ENCODE results near the gene RSRP1.

Gene RSRP1

DNA sequence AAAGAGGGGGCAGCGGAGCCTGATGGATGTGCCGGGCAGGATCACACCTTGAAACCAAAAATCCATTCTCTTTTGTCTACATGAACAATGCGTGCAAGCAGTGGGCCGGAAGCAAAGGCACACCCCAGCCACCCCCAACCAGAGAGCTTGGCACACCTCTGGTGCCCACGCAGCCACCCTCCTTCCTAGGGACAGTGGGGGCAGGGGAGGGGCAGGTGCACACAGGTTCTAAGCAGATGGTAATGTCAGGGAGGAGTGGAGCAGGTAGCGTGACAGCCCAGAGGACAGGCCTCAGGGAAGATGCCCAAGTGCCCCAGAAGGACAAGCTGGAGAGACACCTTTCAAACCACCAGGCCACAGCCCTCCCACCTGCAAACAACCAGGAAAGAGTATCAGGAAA is 51.4 kb downstream of the RSRP1 start:
- in situ Hi-C loops (cut with HindIII; ENCODE audit: low sequenced_read_pairs): no loop called here

DNA sequence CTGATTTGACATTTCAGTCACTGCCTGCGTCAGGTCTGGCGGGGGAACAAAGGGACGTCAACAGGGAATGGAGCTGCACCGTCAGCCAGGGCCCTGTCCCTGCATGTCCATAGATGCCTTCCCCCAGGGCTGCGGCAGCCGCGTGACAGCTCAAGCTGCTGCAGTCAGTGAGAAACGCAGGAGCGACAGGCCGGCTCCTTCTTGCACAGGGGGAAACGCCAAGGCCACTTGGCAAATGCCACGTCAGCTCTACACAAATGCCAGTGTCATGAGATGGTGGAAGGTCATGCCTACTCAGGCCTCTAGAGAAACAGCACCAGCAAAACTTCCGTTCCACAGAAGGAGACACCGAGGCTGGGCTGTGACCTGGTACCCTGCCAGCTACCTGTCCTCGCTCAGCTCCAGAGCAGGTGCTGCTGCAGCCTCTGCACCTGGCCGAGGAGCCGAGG is 52.7 kb downstream of the RSRP1 start:
- in situ Hi-C loops (cut with HindIII; ENCODE audit: low sequenced_read_pairs): no loop called here

DNA sequence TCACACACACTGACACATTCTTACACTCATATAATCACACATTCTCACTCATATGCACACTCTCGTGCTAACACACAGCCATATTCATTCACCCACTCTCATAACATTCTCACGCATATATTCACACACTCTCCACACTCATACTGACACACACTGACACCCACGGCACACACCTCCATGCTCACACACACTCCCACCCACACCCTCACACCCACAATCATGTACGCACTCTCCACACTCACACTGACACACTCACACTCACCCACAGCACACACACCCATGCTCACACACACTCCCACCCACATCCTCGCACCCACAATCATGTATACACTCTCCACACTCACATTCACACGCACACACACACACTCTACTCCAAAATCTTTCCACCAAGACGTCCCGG is 53.2 kb downstream of the RSRP1 start:
- in situ Hi-C loops (cut with HindIII; ENCODE audit: low sequenced_read_pairs): no loop called here

DNA sequence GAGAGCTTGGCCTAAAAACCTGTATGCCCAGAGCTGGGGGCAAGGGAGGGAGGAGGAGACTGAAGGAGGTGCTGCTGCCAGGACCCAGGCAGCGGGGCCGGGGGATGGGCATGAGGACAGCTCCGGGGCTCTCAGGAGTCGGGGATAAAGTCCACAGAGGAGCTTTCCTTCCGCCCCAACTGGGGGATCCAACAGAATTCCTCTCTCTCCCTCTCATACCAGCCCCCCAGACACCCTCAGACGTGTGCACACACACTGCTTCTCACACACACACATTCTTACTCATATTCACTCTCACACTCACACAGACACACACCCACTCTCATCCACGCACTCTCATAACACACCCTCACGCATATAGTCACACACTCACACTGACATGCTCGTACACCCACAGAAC is 54.0 kb downstream of the RSRP1 start:
- in situ Hi-C loops (cut with HindIII; ENCODE audit: low sequenced_read_pairs): no loop called here
